HEK293 (cell line): ENCODE data around the gene MYO1C.
A peak's percentile ranks its signal among the peaks of the same experiment; 100 is the strongest.

Experiments
- HOXC10 ChIP-seq: sonication (generic); formaldehyde crosslinking; IDR thresholded peaks from 2 replicates; pipeline ENCODE4 v1.8.1; 2023; ENCODE audit warnings: mild to moderate bottlenecking, missing genetic modification reagents
- KLF10 ChIP-seq: fragments of 450-650 bp; IDR thresholded peaks from 2 replicates; pipeline ENCODE4 v1.5.1; 2018; ENCODE audit warnings: missing biosample characterization, mild to moderate bottlenecking, missing genetic modification characterization
- MYNN ChIP-seq: fragments of 450-650 bp; formaldehyde crosslinking; IDR thresholded peaks from 2 replicates; pipeline ENCODE4 v1.5.1; 2016; ENCODE audit warnings: missing biosample characterization, missing genetic modification characterization, borderline replicate concordance
- MZF1 ChIP-seq: fragments of 450-650 bp; formaldehyde crosslinking; IDR thresholded peaks from 2 replicates; pipeline ENCODE4 v1.5.1; 2017; ENCODE audit warnings: missing biosample characterization, missing genetic modification characterization, borderline replicate concordance
- OSR2 ChIP-seq: fragments of 450-650 bp; formaldehyde crosslinking; IDR thresholded peaks from 2 replicates; pipeline ENCODE4 v1.5.1; 2016; ENCODE audit warnings: missing biosample characterization, missing genetic modification characterization
- SETDB1 ChIP-seq: IDR thresholded peaks from one replicate; pipeline ENCODE4 v1.6.1; 2017; ENCODE audit warnings: mild to moderate bottlenecking, low read length, moderate library complexity, mixed read lengths; ENCODE audit not compliant: insufficient read length
- ZEB2 ChIP-seq: fragments of 450-650 bp; formaldehyde crosslinking; IDR thresholded peaks from 2 replicates; pipeline ENCODE4 v1.5.1; 2016; ENCODE audit warnings: missing biosample characterization, missing genetic modification characterization
- ZFHX2 ChIP-seq: fragments of 450-650 bp; formaldehyde crosslinking; conservative IDR thresholded peaks from 2 replicates; pipeline ENCODE4 v1.5.1; 2016; ENCODE audit warnings: missing biosample characterization, missing genetic modification characterization
- ZNF155 ChIP-seq: fragments of 450-650 bp; formaldehyde crosslinking; IDR thresholded peaks from 2 replicates; pipeline ENCODE4 v1.5.1; 2016; ENCODE audit warnings: missing biosample characterization, missing genetic modification characterization
- ZNF157 ChIP-seq: fragments of 450-650 bp; formaldehyde crosslinking; IDR thresholded peaks from 2 replicates; pipeline ENCODE4 v1.5.1; 2016; ENCODE audit warnings: missing biosample characterization, missing genetic modification characterization
- ZNF292 ChIP-seq: fragments of 450-650 bp; formaldehyde crosslinking; IDR thresholded peaks from 2 replicates; pipeline ENCODE4 v1.5.1; 2016; ENCODE audit warnings: low read depth, missing biosample characterization, missing genetic modification characterization, borderline replicate concordance
- ZNF302 ChIP-seq: fragments of 450-650 bp; formaldehyde crosslinking; IDR thresholded peaks from 2 replicates; pipeline ENCODE4 v1.5.1; 2016; ENCODE audit warnings: missing biosample characterization, missing genetic modification characterization, low read depth
- ZNF560 ChIP-seq: fragments of 450-650 bp; formaldehyde crosslinking; IDR thresholded peaks from 2 replicates; pipeline ENCODE4 v1.5.1; 2017; ENCODE audit warnings: missing biosample characterization, missing genetic modification characterization, borderline replicate concordance
- ZNF561 ChIP-seq: fragments of 450-650 bp; IDR thresholded peaks from 2 replicates; pipeline ENCODE4 v1.5.1; 2018; ENCODE audit warnings: missing biosample characterization, missing genetic modification characterization, borderline replicate concordance
- ZNF596 ChIP-seq: fragments of 450-650 bp; IDR thresholded peaks from 2 replicates; pipeline ENCODE4 v1.5.0; 2018; ENCODE audit warnings: missing biosample characterization, mild to moderate bottlenecking, missing genetic modification characterization, moderate library complexity
- ZNF629 ChIP-seq: fragments of 450-650 bp; formaldehyde crosslinking; IDR thresholded peaks from 2 replicates; pipeline ENCODE4 v1.5.1; 2017; ENCODE audit warnings: missing biosample characterization, missing genetic modification characterization
- ZNF76 ChIP-seq: fragments of 450-650 bp; formaldehyde crosslinking; IDR thresholded peaks from 2 replicates; pipeline ENCODE4; 2016; ENCODE audit warnings: low read depth, missing biosample characterization, missing genetic modification characterization, borderline replicate concordance
- TF ChIP-seq, protein P1 (sequence below): fragments of 450-650 bp; formaldehyde crosslinking; IDR thresholded peaks from 2 replicates; pipeline ENCODE4 v1.5.1; 2016; ENCODE audit warnings: missing biosample characterization, missing genetic modification characterization
- TF ChIP-seq, protein P2 (sequence below): fragments of 450-650 bp; formaldehyde crosslinking; IDR thresholded peaks from 2 replicates; pipeline ENCODE4 v1.5.1; 2016; ENCODE audit warnings: missing biosample characterization, missing genetic modification characterization
- TF ChIP-seq, protein P3 (sequence below): fragments of 450-650 bp; formaldehyde crosslinking; IDR thresholded peaks from 2 replicates; pipeline ENCODE4 v1.5.1; 2017; ENCODE audit warnings: missing biosample characterization, missing genetic modification characterization
- TF ChIP-seq, protein P4 (sequence below): fragments of 450-650 bp; formaldehyde crosslinking; conservative IDR thresholded peaks from 2 replicates; pipeline ENCODE4 v1.5.1; 2016; ENCODE audit warnings: low read depth, missing biosample characterization, missing genetic modification characterization
- TF ChIP-seq, protein P5 (sequence below): fragments of 450-650 bp; formaldehyde crosslinking; IDR thresholded peaks from 2 replicates; pipeline ENCODE4 v1.5.1; 2016; ENCODE audit warnings: missing biosample characterization, missing genetic modification characterization
- TF ChIP-seq, protein P6 (sequence below): fragments of 450-650 bp; formaldehyde crosslinking; IDR thresholded peaks from 2 replicates; pipeline ENCODE4 v1.5.1; 2016; ENCODE audit warnings: missing biosample characterization, missing genetic modification characterization
- TF ChIP-seq, protein P7 (sequence below): fragments of 450-650 bp; formaldehyde crosslinking; IDR thresholded peaks from 2 replicates; pipeline ENCODE4 v1.5.1; 2016; ENCODE audit warnings: missing biosample characterization, missing genetic modification characterization, borderline replicate concordance

The MYO1C gene

DNA sequence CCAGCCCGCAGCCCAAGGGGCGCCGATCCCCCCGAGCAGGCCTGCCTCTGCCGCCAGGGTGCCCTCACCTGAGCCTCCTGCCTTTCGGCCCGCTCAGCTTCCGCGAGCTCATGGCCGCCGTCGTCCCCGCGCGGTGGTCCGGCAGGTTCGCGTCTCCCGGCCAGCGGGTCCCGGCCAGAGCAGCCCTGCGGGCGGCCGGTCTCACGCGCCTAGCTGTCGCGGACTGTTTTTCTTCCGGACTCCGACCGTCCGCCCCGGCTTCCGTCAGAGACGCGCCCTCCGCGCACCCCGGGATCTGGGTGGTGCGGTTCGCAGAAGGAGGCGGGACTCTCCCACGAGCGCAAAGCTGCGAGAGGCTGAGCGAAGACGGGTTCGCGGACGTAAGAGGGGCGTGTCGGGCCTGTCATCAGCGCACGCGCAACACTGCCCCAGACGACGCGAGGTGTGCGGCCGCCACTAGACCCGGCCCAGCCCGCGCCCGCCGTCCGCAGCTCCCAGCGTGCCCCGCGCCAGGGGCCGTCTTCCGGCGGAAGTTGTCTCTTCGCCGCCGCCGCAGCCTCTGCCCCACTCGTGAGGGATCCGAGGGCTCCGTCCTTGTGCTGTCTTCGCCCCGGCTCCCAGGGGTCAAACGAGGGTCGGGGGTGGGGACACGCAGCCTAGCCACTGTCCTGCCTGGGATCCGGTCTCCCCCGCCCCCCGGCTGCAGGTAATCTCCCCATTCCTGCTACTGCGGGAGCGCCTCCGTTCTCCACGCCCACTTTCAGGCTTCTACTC lies 24.1 kb upstream of the MYO1C start, which contains the start of gene INPP5K (continued):
- TF ChIP-seq, protein P1, sequence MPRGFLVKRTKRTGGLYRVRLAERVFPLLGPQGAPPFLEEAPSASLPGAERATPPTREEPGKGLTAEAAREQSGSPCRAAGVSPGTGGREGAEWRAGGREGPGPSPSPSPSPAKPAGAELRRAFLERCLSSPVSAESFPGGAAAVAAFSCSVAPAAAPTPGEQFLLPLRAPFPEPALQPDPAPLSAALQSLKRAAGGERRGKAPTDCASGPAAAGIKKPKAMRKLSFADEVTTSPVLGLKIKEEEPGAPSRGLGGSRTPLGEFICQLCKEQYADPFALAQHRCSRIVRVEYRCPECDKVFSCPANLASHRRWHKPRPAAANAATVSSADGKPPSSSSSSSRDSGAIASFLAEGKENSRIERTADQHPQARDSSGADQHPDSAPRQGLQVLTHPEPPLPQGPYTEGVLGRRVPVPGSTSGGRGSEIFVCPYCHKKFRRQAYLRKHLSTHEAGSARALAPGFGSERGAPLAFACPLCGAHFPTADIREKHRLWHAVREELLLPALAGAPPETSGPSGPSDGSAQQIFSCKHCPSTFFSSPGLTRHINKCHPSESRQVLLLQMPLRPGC (tag by site-specific recombination), result no peak
- TF ChIP-seq, protein P2, sequence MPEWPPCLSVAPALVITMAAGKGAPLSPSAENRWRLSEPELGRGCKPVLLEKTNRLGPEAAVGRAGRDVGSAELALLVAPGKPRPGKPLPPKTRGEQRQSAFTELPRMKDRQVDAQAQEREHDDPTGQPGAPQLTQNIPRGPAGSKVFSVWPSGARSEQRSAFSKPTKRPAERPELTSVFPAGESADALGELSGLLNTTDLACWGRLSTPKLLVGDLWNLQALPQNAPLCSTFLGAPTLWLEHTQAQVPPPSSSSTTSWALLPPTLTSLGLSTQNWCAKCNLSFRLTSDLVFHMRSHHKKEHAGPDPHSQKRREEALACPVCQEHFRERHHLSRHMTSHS, result no peak
- TF ChIP-seq, protein P3, sequence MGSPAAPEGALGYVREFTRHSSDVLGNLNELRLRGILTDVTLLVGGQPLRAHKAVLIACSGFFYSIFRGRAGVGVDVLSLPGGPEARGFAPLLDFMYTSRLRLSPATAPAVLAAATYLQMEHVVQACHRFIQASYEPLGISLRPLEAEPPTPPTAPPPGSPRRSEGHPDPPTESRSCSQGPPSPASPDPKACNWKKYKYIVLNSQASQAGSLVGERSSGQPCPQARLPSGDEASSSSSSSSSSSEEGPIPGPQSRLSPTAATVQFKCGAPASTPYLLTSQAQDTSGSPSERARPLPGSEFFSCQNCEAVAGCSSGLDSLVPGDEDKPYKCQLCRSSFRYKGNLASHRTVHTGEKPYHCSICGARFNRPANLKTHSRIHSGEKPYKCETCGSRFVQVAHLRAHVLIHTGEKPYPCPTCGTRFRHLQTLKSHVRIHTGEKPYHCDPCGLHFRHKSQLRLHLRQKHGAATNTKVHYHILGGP (tag by site-specific recombination), result no peak
- TF ChIP-seq ZNF76 (tag by site-specific recombination), result peak; percentile 95
- TF ChIP-seq MZF1 (tag by site-specific recombination), result no peak
- no peak for TF ChIP-seq MYNN (tag by site-specific recombination)
- TF ChIP-seq, protein P4, sequence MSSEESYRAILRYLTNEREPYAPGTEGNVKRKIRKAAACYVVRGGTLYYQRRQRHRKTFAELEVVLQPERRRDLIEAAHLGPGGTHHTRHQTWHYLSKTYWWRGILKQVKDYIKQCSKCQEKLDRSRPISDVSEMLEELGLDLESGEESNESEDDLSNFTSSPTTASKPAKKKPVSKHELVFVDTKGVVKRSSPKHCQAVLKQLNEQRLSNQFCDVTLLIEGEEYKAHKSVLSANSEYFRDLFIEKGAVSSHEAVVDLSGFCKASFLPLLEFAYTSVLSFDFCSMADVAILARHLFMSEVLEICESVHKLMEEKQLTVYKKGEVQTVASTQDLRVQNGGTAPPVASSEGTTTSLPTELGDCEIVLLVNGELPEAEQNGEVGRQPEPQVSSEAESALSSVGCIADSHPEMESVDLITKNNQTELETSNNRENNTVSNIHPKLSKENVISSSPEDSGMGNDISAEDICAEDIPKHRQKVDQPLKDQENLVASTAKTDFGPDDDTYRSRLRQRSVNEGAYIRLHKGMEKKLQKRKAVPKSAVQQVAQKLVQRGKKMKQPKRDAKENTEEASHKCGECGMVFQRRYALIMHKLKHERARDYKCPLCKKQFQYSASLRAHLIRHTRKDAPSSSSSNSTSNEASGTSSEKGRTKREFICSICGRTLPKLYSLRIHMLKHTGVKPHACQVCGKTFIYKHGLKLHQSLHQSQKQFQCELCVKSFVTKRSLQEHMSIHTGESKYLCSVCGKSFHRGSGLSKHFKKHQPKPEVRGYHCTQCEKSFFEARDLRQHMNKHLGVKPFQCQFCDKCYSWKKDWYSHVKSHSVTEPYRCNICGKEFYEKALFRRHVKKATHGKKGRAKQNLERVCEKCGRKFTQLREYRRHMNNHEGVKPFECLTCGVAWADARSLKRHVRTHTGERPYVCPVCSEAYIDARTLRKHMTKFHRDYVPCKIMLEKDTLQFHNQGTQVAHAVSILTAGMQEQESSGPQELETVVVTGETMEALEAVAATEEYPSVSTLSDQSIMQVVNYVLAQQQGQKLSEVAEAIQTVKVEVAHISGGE (tag by site-specific recombination), result peak; percentile 90
- no peak for TF ChIP-seq ZNF560 (tag by site-specific recombination)
- TF ChIP-seq, protein P5, sequence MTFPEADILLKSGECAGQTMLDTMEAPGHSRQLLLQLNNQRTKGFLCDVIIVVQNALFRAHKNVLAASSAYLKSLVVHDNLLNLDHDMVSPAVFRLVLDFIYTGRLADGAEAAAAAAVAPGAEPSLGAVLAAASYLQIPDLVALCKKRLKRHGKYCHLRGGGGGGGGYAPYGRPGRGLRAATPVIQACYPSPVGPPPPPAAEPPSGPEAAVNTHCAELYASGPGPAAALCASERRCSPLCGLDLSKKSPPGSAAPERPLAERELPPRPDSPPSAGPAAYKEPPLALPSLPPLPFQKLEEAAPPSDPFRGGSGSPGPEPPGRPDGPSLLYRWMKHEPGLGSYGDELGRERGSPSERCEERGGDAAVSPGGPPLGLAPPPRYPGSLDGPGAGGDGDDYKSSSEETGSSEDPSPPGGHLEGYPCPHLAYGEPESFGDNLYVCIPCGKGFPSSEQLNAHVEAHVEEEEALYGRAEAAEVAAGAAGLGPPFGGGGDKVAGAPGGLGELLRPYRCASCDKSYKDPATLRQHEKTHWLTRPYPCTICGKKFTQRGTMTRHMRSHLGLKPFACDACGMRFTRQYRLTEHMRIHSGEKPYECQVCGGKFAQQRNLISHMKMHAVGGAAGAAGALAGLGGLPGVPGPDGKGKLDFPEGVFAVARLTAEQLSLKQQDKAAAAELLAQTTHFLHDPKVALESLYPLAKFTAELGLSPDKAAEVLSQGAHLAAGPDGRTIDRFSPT, result no peak
- TF ChIP-seq ZNF629 (tag by site-specific recombination), result peak; percentile 84
- peak; percentile 75 for TF ChIP-seq OSR2 (tag by site-specific recombination)
- TF ChIP-seq ZNF292 (tag by site-specific recombination), result no peak
- no peak; the same call in 1 of the 2 replicates for TF ChIP-seq ZNF561 (tag by site-specific recombination)
- TF ChIP-seq SETDB1, result no peak
- peak; percentile 85 for TF ChIP-seq ZEB2 (tag by site-specific recombination)
- peak; percentile 98 for TF ChIP-seq KLF10 (tag by site-specific recombination)
- no peak for TF ChIP-seq ZNF155 (tag by site-specific recombination)
- TF ChIP-seq ZNF157 (tag by site-specific recombination), result no peak
- TF ChIP-seq ZFHX2 (tag by site-specific recombination), result peak; percentile 79; the same call in 1 of the 2 replicates
- TF ChIP-seq ZNF596 (tag by site-specific recombination), result no peak
- no peak for TF ChIP-seq ZNF302
- TF ChIP-seq, protein P6, sequence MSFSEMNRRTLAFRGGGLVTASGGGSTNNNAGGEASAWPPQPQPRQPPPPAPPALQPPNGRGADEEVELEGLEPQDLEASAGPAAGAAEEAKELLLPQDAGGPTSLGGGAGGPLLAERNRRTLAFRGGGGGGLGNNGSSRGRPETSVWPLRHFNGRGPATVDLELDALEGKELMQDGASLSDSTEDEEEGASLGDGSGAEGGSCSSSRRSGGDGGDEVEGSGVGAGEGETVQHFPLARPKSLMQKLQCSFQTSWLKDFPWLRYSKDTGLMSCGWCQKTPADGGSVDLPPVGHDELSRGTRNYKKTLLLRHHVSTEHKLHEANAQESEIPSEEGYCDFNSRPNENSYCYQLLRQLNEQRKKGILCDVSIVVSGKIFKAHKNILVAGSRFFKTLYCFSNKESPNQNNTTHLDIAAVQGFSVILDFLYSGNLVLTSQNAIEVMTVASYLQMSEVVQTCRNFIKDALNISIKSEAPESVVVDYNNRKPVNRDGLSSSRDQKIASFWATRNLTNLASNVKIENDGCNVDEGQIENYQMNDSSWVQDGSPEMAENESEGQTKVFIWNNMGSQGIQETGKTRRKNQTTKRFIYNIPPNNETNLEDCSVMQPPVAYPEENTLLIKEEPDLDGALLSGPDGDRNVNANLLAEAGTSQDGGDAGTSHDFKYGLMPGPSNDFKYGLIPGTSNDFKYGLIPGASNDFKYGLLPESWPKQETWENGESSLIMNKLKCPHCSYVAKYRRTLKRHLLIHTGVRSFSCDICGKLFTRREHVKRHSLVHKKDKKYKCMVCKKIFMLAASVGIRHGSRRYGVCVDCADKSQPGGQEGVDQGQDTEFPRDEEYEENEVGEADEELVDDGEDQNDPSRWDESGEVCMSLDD (tag by site-specific recombination), result peak; percentile 96
- TF ChIP-seq HOXC10, result no peak
- TF ChIP-seq, protein P7, sequence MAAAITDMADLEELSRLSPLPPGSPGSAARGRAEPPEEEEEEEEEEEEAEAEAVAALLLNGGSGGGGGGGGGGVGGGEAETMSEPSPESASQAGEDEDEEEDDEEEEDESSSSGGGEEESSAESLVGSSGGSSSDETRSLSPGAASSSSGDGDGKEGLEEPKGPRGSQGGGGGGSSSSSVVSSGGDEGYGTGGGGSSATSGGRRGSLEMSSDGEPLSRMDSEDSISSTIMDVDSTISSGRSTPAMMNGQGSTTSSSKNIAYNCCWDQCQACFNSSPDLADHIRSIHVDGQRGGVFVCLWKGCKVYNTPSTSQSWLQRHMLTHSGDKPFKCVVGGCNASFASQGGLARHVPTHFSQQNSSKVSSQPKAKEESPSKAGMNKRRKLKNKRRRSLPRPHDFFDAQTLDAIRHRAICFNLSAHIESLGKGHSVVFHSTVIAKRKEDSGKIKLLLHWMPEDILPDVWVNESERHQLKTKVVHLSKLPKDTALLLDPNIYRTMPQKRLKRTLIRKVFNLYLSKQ (tag by site-specific recombination), result no peak
